Esophagus muscularis mucosa (tissue), 4 donors: ENCODE measurements around the gene RUSF1. TPM values are rescaled to one million over a fixed set of nuclear protein-coding genes. Genes with fewer than 3 reads are reported as not detected.
"Not testable (repeated sequence)": the region's sequence is repeated elsewhere in the genome, so short reads cannot be mapped to it uniquely, and the experiment has no call there.

ENCODE experiments used
- DNase-seq: peaks from one replicate; pipeline ENCODE4 v3.0.0-alpha.2; 2017; ENCODE audit errors: extremely low spot score
- H3K27ac ChIP-seq, 4 donors: fragments of 200-600 bp; sonication (generic); replicated peaks in 1 of 4; 1 replicate in 3 of 4; 2 replicates in 1 of 4; pipeline ENCODE4 v1.5.1; 2016 to 2019; ENCODE audit warnings: mild to moderate bottlenecking in 1 of 4
- H3K27me3 ChIP-seq, 4 donors: fragments of 200-600 bp; sonication (generic); one replicate each; pipeline versions ENCODE4 v1.5.1 to v1.6.0; 2016 to 2019
- H3K36me3 ChIP-seq, 4 donors: fragments of 200-600 bp; sonication (generic); one replicate each; pipeline ENCODE4 v1.5.1; 2016 to 2019
- H3K4me1 ChIP-seq, 4 donors: fragments of 200-600 bp; sonication (generic); one replicate each; pipeline ENCODE4 v1.5.1; 2016 to 2019
- H3K4me3 ChIP-seq, 4 donors: fragments of 200-600 bp; sonication (generic); 1 replicate in 2 of 4; 2 replicates in 2 of 4; pipeline ENCODE4 v1.5.1; 2016 to 2019; ENCODE audit warnings: mild to moderate bottlenecking in 4 of 4, moderate library complexity in 1 of 4
- H3K9me3 ChIP-seq, 4 donors: fragments of 200-600 bp; sonication (generic); 1 replicate in 3 of 4; 2 replicates in 1 of 4; pipeline ENCODE4 v1.5.1; 2016 to 2019
- EP300 ChIP-seq: sonication (generic); formaldehyde crosslinking; IDR thresholded peaks from one replicate; pipeline ENCODE4 v1.6.1; 2017; ENCODE audit warnings: antibody characterized with exemption
- POLR2A ChIP-seq: fragments of 450-650 bp; IDR thresholded peaks from one replicate; pipeline ENCODE4 v1.6.1; 2017; ENCODE audit warnings: antibody characterized with exemption, moderate library complexity, mild to moderate bottlenecking, low read depth
- POLR2AphosphoS5 ChIP-seq, 2 donors: sonication (generic); formaldehyde crosslinking; IDR thresholded peaks; one replicate each; pipeline ENCODE4 v1.6.1; 2017; ENCODE audit warnings: antibody characterized with exemption in 2 of 2
- WGBS: methylation state at CpG from one replicate; pipeline ENCODE4 v1.1.5; 2018; 5-methylcytosine and 5-hydroxymethylcytosine counted together
- intact Hi-C: fragments of 100-400 bp; cut with DNase I; formaldehyde crosslinking; loops from one replicate; pipeline ENCODE4 v1.15.1; 2023
- total RNA-seq, 4 donors: library from RNA; depleted of rRNA; stranded (reverse); fragments of >200 nt; gene quantifications; one replicate each; pipeline versions ENCODE4 v1.1.0 to v1.2.1, GENCODE V29; 2016
- TF ChIP-seq, protein P1 (sequence below), 3 experiments: fragments of 200-600 bp in 2 of 3; fragments of 450-650 bp in 1 of 3; sonication (generic) in 2 of 3; IDR thresholded peaks; one replicate each; pipeline ENCODE4 v1.5.1; 2017 to 2019; ENCODE audit warnings: antibody characterized with exemption in 3 of 3, mild to moderate bottlenecking in 2 of 3, moderate library complexity in 1 of 3

The RUSF1 gene
- total RNA-seq, 4 donors from 2014 or later = 32.4 to 51.3 (median 43.6) TPM

GRCh38 chr16:31527734-31528274 lies 19.6 kb upstream of the RUSF1 start, which contains the start of gene AHSP:
TSS of gene AHSP (plus strand) at chr16:31527900. CDS start at chr16:31528140, 240 bp downstream.
- Histone ChIP-seq H3K9me3 (no peaks in the 10 kb centered on the region), H3K27me3 (peaks cover 0 to 36% (median 0%) of the 10 kb centered on the region in 4 donors), H3K4me3 (peak within 1 kb of the TSS; percentile 46 to 61 (median 50)), H3K4me1 (peaks cover 2 to 17% (median 17%) of the 10 kb centered on the region in 4 donors), H3K36me3 (no peaks in the 10 kb centered on the region), H3K27ac (peak within 1 kb of the TSS in 1 of 4 donors; percentile 62)
- WGBS = 81% methylated on average over 6 of the region's 6 CpGs
- no peak for DNase-seq
- intact Hi-C loops = no loop called here
- TF ChIP-seq, protein P1, sequence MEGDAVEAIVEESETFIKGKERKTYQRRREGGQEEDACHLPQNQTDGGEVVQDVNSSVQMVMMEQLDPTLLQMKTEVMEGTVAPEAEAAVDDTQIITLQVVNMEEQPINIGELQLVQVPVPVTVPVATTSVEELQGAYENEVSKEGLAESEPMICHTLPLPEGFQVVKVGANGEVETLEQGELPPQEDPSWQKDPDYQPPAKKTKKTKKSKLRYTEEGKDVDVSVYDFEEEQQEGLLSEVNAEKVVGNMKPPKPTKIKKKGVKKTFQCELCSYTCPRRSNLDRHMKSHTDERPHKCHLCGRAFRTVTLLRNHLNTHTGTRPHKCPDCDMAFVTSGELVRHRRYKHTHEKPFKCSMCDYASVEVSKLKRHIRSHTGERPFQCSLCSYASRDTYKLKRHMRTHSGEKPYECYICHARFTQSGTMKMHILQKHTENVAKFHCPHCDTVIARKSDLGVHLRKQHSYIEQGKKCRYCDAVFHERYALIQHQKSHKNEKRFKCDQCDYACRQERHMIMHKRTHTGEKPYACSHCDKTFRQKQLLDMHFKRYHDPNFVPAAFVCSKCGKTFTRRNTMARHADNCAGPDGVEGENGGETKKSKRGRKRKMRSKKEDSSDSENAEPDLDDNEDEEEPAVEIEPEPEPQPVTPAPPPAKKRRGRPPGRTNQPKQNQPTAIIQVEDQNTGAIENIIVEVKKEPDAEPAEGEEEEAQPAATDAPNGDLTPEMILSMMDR (IDR thresholded peaks at IDR 0.05) = no peak
- no peak for TF ChIP-seq EP300
- TF ChIP-seq POLR2AphosphoS5 (IDR thresholded peaks at IDR 0.05) = no peak

DNA sequence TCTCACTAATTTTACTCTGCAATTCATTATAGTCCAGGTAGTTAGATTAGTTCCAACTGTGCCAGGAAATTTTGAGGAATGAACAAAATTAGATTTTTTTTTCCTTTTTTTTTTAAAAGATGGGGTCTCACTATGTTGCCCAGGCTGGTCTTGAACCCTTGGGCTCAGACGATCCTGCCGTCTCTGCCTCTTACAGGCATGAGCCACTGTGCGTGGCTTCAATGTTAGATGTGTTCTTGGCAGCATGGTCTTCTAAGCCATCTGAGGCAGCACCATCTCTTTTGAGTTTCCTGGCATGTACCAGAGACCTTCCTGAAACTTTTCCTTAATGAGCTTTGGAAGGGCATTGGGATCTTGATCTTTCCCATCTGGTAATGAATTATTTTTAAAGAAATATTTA lies 16.9 kb upstream of the RUSF1 start:
- Histone ChIP-seq H3K36me3 (no peaks in the 10 kb centered on the region), H3K27me3 (peaks cover 0 to 27% (median 0%) of the 10 kb centered on the region in 4 donors), H3K27ac (no peak overlapping the region), H3K4me1 (peaks cover 2 to 17% (median 16%) of the 10 kb centered on the region in 4 donors), H3K9me3 (no peaks in the 10 kb centered on the region), H3K4me3 (no peak overlapping the region)
- intact Hi-C loops = no loop called here
- DNase-seq = no peak
- 84% methylated on average over 3 of the region's 3 CpGs for WGBS
- TF ChIP-seq EP300 (no peak), POLR2AphosphoS5 (IDR thresholded peaks at IDR 0.05) (no peak), POLR2A (no peak)
- TF ChIP-seq, protein P1 (IDR thresholded peaks at IDR 0.05) = no peak

DNA sequence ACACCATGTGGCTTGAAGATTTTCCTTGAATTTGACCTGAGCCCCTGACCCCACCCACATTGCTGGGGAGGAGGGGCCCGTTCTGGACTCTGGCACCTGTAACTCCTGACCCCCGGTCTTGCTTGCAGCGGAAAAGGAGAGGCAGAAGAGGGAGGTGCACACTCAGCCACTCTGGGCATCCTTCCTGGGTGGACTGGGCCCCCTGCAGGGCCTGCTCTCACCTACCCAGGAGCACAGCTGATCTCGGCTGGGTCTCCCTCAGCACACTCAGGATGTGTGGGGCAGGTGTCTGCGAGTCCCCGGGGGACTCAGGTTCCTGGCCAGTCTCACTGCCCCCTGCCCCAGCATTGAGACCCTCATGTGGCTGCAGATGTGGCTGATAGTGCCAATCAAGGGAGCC lies 15.6 kb upstream of the RUSF1 start:
- H3K27ac ChIP-seq, H3K36me3 ChIP-seq, H3K9me3 ChIP-seq, H3K4me3 ChIP-seq, intact Hi-C loops, DNase-seq, H3K4me1 ChIP-seq: not testable (repeated sequence)
- peaks cover 0 to 13% (median 0%) of the 10 kb centered on the region in 4 donors for H3K27me3 ChIP-seq
- WGBS = no CpG with 5 or more reads among the region's 6 CpGs

DNA sequence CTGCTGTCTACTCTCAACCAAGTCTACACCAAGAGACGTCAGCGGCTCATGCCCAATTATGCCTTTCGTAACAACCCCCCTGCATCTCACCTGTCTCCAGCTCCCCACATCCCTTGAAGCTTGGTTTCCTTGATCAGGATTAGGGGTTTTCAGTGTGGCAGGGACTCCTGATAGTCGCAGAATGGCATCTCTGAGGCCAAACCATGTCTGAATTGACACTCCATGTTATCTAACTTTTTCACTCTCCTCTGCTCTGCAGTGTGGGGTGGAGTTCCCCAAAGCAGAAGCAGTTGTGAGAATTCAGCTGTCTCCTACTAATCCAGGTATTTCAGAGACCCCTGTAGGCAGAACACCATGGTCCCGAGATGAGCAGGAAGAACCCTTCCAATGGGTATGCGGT lies 13.9 kb upstream of the RUSF1 start:
- intact Hi-C loops = no loop called here
- H3K27ac ChIP-seq = no peak overlapping the region
- no peak for DNase-seq
- TF ChIP-seq EP300 = no peak
- H3K36me3 ChIP-seq = no peaks in the 10 kb centered on the region
- H3K9me3 ChIP-seq = no peaks in the 10 kb centered on the region
- 87% methylated on average over 6 of the region's 6 CpGs for WGBS
- H3K27me3 ChIP-seq = no peaks in the 10 kb centered on the region
- no peak overlapping the region for H3K4me3 ChIP-seq
- no peaks in the 10 kb centered on the region for H3K4me1 ChIP-seq

DNA sequence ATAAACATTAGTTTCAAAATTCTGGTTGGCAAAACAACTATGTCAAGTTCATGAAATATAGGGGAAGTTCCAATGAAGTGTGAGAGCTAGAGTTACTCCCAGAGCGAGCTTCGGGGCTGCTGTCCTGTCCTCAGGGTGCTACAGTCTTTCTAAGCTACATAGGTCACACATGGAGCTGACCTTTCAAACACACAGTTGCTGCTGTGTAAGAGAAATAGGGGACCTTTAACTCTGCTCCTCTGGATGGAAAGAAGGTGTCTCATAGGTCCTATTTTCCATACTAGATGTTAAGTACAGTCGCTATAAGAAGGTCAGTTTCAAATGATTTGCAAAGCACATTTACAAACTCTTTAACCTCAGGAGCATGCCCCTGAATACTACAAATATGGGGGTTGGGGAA lies 13.2 kb upstream of the RUSF1 start:
- WGBS = 72% methylated on average over 3 of the region's 3 CpGs
- TF ChIP-seq, protein P1 (IDR thresholded peaks at IDR 0.05) = no peak
- TF ChIP-seq POLR2AphosphoS5 (IDR thresholded peaks at IDR 0.05) (no peak), POLR2A (no peak), EP300 (no peak)
- H3K36me3 ChIP-seq = no peaks in the 10 kb centered on the region
- H3K4me1 ChIP-seq = no peaks in the 10 kb centered on the region
- H3K9me3 ChIP-seq = no peaks in the 10 kb centered on the region
- intact Hi-C loops = no loop called here
- DNase-seq = no peak
- H3K27ac ChIP-seq = no peak overlapping the region
- no peak overlapping the region for H3K4me3 ChIP-seq
- no peaks in the 10 kb centered on the region for H3K27me3 ChIP-seq

DNA sequence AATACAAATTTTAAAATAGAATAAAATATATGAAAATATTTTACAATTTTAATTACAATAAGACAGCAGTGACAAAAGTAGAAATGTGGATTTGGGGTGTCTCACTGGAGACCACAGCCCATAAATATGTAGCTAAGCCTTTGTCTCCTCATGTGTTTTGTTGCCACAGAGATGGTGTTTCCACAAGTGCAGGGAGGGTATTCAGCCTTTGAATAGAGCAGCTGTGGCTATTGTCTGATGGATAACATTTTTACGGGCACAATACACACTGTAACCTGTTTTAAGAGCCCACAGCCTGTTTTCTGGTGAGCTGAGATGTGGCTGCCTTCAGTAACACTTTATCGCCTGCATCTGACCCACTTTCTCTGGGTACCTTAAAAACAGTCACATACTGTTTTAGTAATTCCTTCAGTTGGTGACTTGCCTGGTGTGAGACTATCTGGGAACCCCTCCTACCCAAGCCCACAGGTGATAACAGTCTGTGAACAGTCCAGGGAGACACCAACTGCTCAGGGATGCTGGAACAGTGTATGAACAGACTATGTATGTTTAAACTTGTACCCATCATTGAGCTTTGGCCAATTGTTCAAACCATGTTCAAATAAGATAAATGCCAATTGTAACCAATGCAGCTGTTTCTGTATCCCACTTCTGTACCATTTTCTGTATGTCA lies 11.7 kb upstream of the RUSF1 start:
- intact Hi-C loops = no loop called here
- Histone ChIP-seq H3K4me1 (no peaks in the 10 kb centered on the region), H3K4me3 (no peak overlapping the region), H3K27ac (no peak overlapping the region), H3K36me3 (no peaks in the 10 kb centered on the region), H3K27me3 (no peaks in the 10 kb centered on the region), H3K9me3 (no peaks in the 10 kb centered on the region)
- TF ChIP-seq EP300 (no peak), POLR2A (no peak), POLR2AphosphoS5 (IDR thresholded peaks at IDR 0.05) (no peak)
- TF ChIP-seq, protein P1 (IDR thresholded peaks at IDR 0.05) = no peak
- no peak for DNase-seq
- WGBS = 83% methylated on average over 2 of the region's 2 CpGs
